GM21737 (cell line): ENCODE results near the gene KCMF1.

ENCODE experiments used
- ATAC-seq: cut with Tn5 transposase; IDR thresholded peaks from one replicate; pipeline ENCODE4 v1.9.1; 2021; ENCODE audit warnings: mild to moderate bottlenecking, moderate library complexity; ENCODE audit not compliant: unreplicated experiment

The KCMF1 gene

GRCh38 chr2:85019121-85019520 is 48.2 kb downstream of the KCMF1 start:
- no peak for ATAC-seq

- no peak for ATAC-seq
These were observed 51.3 kb downstream of the KCMF1 start for GRCh38 chr2:85022232-85022631.

GRCh38 chr2:85024372-85025047 is 53.5 kb downstream of the KCMF1 start:
- no peak for ATAC-seq

GRCh38 chr2:85032621-85033020 is 61.7 kb downstream of the KCMF1 start:
- no peak for ATAC-seq

GRCh38 chr2:85033388-85033787 is 62.4 kb downstream of the KCMF1 start:
- no peak for ATAC-seq

- ATAC-seq = no peak
These were observed 63.2 kb downstream of the KCMF1 start for GRCh38 chr2:85034158-85034557.

GRCh38 chr2:85037622-85038021 is 66.7 kb downstream of the KCMF1 start:
- ATAC-seq = no peak

- no peak for ATAC-seq
These were observed 71.4 kb downstream of the KCMF1 start for GRCh38 chr2:85042330-85042729.

- ATAC-seq = no peak
These were observed 77.6 kb downstream of the KCMF1 start for GRCh38 chr2:85048534-85048933.

- no peak for ATAC-seq
These were observed 78.3 kb downstream of the KCMF1 start for GRCh38 chr2:85049236-85049635.

- no peak for ATAC-seq
These were observed 82.8 kb downstream of the KCMF1 start for GRCh38 chr2:85053802-85054201.

GRCh38 chr2:85057226-85057962 is 86.4 kb downstream of the KCMF1 start:
- ATAC-seq = no peak

- no peak for ATAC-seq
These were observed 90.9 kb downstream of the KCMF1 start for GRCh38 chr2:85061896-85062295.

- ATAC-seq = no peak
These were observed 91.6 kb downstream of the KCMF1 start for GRCh38 chr2:85062565-85062964.

- no peak for ATAC-seq
These were observed 93.1 kb downstream of the KCMF1 start for GRCh38 chr2:85063981-85064599.

GRCh38 chr2:85064927-85065577 is 94.1 kb downstream of the KCMF1 start:
- ATAC-seq = no peak

- ATAC-seq = no peak
These were observed 95.2 kb downstream of the KCMF1 start for GRCh38 chr2:85066006-85066740.

- ATAC-seq = no peak
These were observed 96.0 kb downstream of the KCMF1 start for GRCh38 chr2:85066874-85067351.

GRCh38 chr2:85071096-85071495 is 100.1 kb downstream of the KCMF1 start:
- no peak for ATAC-seq

GRCh38 chr2:85073033-85073432 is 102.1 kb downstream of the KCMF1 start:
- ATAC-seq = no peak
